ENCODE measurements around the gene WBP1. TPM values are rescaled to one million over a fixed set of nuclear protein-coding genes. Genes with fewer than 3 reads are reported as not detected.

Gene WBP1
- total and polyA plus RNA-seq, 10 of the 15 experiments (the other 5 are each of a cell fraction or from before 2014, with no cell fraction given): 4.2 to 76.8 (median 43.8) TPM

DNA sequence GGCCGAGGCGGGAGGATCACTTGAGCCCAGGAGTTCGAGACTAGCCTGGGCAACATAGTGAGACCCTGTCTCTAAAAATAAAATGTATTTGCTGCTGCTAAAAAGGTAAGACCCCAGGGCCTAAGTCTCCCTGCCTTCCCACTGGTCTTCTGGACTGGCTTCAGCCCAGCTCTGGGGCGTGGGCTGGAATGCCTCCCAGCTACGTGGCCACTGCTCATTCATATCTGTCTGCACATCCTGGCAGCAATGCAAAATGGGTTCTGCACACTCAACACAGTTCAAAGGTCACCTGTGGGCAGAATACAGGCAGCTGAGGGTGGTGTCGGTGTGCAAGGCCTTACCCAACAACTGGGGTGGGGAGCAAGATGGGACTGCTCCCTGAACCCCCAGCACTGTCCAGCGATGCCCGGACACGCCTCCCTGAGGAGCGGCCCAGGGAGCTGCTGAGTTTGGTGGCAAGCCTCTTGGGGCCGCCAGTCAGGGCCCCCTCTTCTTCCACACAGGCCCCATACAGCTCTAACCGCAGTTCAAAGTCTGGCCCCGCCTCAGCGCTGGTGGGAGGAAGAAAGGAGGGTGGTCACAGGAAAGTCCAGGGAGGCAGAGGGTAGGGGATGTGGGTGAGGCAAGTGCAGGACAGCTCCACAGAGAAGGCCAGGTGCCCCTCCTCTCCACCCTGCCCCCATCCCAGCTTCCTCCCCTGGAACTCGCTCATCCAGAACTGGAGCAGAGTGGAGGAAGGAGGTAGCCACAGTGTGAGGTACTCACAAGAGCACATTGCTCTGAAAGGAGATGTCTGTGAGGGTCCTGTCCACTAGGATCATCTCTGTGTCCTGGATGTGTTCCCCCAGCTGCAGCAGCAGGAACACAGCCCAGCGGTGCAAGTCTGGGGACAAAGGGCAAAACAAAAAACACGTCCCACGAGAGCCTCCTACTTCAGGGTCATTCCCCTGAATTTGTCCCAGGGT lies 28.5 kb upstream of the WBP1 start:
- ChIA-PET CTCF (interaction anchor here (0.7 kb wide), 1 partner anchor 23 kb away, joined by 3 read pairs; no protein-coding TSS in a partner anchor), POLR2A (interaction anchor here (1.1 kb wide), 1 partner anchor 10 kb away, joined by 3 read pairs; no protein-coding TSS in a partner anchor)
- no peak for FAIRE-seq

DNA sequence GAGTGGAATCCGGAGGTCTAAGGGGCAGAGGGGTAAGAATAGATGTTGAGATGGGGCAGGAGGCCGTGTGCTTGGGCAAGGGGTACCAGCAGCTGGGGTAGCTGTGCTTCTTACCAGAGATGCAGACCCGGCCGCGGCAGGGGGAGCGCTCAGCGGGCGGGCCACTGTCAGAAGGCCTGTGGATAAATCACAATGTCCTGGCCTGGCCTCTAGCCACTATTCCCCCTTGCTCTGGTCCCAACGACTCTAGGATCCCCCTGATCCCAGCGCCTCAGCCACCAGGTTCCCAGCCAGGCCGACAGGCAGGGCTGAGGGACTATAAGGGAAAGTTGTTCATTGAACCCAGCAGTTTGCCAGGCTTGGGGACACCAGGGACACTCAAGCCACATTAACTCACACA lies 27.7 kb upstream of the WBP1 start:
- peaks cover 0 to 4% of the 10 kb centered on the region in 2 experiments; a peak in 1 of 4 replicates for H3K36me3 ChIP-seq (ENCODE audit: control insufficient read depth in 2 of 2, insufficient read depth in 2 of 2, low read length in 1 of 2)
- H2AFZ ChIP-seq (ENCODE audit: control insufficient read depth, low read depth, low read length): no peak overlapping the region
- no peaks in the 10 kb centered on the region for H3K27me3 ChIP-seq (replicated peaks in 1 of 2; ENCODE audit: control insufficient read depth in 2 of 2, insufficient read depth in 2 of 2, low read length in 1 of 2)
- in situ Hi-C loops (cut with MboI) (no loop called here), intact Hi-C loops (cut with micrococcal nuclease; ENCODE audit: unreplicated experiment) (no loop called here)
- BruUV-seq (replicated peaks): no TSS peak
- WGBS (ENCODE audit: insufficient coverage, insufficient replicate concordance, low lambda C conversion rate, missing lambda C conversion rate): 69% methylated on average over 11 of the region's 11 CpGs
- RAD21 ChIA-PET (ENCODE audit: unreplicated experiment): no interaction called here
- POLR2A ChIA-PET: no interaction called here
- H3K4me1 ChIP-seq (ENCODE audit: control insufficient read depth, insufficient read depth, low read length): no peaks in the 10 kb centered on the region
- CTCF ChIA-PET: no interaction called here
- SMC1A ChIA-PET (ENCODE audit: uncharacterized antibody, unreplicated experiment): interaction anchor here (1.2 to 2.1 kb wide), 4 partner anchors 8 to 96 kb away, joined by 3 to 8 read pairs (median 4); no protein-coding TSS in a partner anchor
- no peak overlapping the region for H3K27ac ChIP-seq (ENCODE audit: control insufficient read depth, insufficient read depth)
- no peak overlapping the region for H3K4me2 ChIP-seq (ENCODE audit: control insufficient read depth, insufficient read depth)
- no peak for TF ChIP-seq SRF (IDR thresholded peaks at IDR 0.05; ENCODE audit: low read depth in 2 of 2, low read length in 2 of 2)
- TF ChIP-seq POLR2A (IDR thresholded peaks at IDR 0.05; ENCODE audit: low read depth, low read length): no peak
- TF ChIP-seq POLR2AphosphoS2 (IDR thresholded peaks at IDR 0.05; ENCODE audit: low read depth, low read length): no peak
- no peak for TF ChIP-seq PML (IDR thresholded peaks at IDR 0.05; ENCODE audit: low read length)
- H4K20me1 ChIP-seq (ENCODE audit: control insufficient read depth, insufficient read depth): no peaks in the 10 kb centered on the region
- H3K9ac ChIP-seq (ENCODE audit: control insufficient read depth, insufficient read depth, low read length): no peak overlapping the region
- H3K9me3 ChIP-seq (replicated peaks; ENCODE audit: control insufficient read depth, insufficient read depth, low read length): no peaks in the 10 kb centered on the region
- no peak for DNase-seq (ENCODE audit: low read depth, low spot score)
- no peaks in the 10 kb centered on the region for H3K79me2 ChIP-seq (ENCODE audit: control insufficient read depth, insufficient read depth, low read length)
- no peak overlapping the region for H3K4me3 ChIP-seq
- ATAC-seq: no peak
- no peak for FAIRE-seq

More for the DNA sequence above, 28.5 kb upstream of the WBP1 start:
- Histone ChIP-seq H2AFZ (ENCODE audit: control insufficient read depth, low read depth, low read length) (no peak overlapping the region), H3K9ac (ENCODE audit: control insufficient read depth, insufficient read depth, low read length) (no peak overlapping the region), H4K20me1 (ENCODE audit: control insufficient read depth, insufficient read depth) (no peaks in the 10 kb centered on the region), H3K79me2 (ENCODE audit: control insufficient read depth, insufficient read depth, low read length) (no peaks in the 10 kb centered on the region), H3K27ac (ENCODE audit: control insufficient read depth, insufficient read depth) (no peak overlapping the region), H3K4me1 (ENCODE audit: control insufficient read depth, insufficient read depth, low read length) (no peaks in the 10 kb centered on the region), H3K4me3 (no peak overlapping the region), H3K4me2 (ENCODE audit: control insufficient read depth, insufficient read depth) (no peak overlapping the region), H3K27me3 (replicated peaks in 1 of 2; ENCODE audit: control insufficient read depth in 2 of 2, insufficient read depth in 2 of 2, low read length in 1 of 2) (no peaks in the 10 kb centered on the region), H3K9me3 (replicated peaks; ENCODE audit: control insufficient read depth, insufficient read depth, low read length) (no peaks in the 10 kb centered on the region), H3K36me3 (ENCODE audit: control insufficient read depth in 2 of 2, insufficient read depth in 2 of 2, low read length in 1 of 2) (peaks cover 0 to 8% of the 10 kb centered on the region in 2 experiments; a peak in 1 of 4 replicates)
- BruUV-seq (replicated peaks): no TSS peak
- no peak; the same call in 2 of the 3 replicates for ATAC-seq
- WGBS (ENCODE audit: insufficient coverage, insufficient replicate concordance, low lambda C conversion rate, missing lambda C conversion rate): 62% methylated on average over 14 of the region's 18 CpGs
- ChIA-PET RAD21 (ENCODE audit: unreplicated experiment) (no interaction called here), SMC1A (ENCODE audit: uncharacterized antibody, unreplicated experiment) (interaction anchor here (1.5 kb wide), 1 partner anchor 95 kb away, joined by 3 read pairs; no protein-coding TSS in a partner anchor)
- TF ChIP-seq HCFC1 (IDR thresholded peaks at IDR 0.05; ENCODE audit: low read length) (no peak), DPF2 (IDR thresholded peaks at IDR 0.05) (no peak), ZNF207 (IDR thresholded peaks at IDR 0.05; ENCODE audit: borderline replicate concordance) (no peak)
- TF ChIP-seq, protein P1, sequence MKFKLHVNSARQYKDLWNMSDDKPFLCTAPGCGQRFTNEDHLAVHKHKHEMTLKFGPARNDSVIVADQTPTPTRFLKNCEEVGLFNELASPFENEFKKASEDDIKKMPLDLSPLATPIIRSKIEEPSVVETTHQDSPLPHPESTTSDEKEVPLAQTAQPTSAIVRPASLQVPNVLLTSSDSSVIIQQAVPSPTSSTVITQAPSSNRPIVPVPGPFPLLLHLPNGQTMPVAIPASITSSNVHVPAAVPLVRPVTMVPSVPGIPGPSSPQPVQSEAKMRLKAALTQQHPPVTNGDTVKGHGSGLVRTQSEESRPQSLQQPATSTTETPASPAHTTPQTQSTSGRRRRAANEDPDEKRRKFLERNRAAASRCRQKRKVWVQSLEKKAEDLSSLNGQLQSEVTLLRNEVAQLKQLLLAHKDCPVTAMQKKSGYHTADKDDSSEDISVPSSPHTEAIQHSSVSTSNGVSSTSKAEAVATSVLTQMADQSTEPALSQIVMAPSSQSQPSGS (IDR thresholded peaks at IDR 0.05; ENCODE audit: low read length): no peak
- no peak for DNase-seq (ENCODE audit: low read depth, low spot score)
- in situ Hi-C loops (cut with MboI) (no loop called here), intact Hi-C loops (cut with micrococcal nuclease; ENCODE audit: unreplicated experiment) (no loop called here)
